ENCODE measurements around the gene MSANTD7. TPM values are rescaled to one million over a fixed set of nuclear protein-coding genes. Genes with fewer than 3 reads are reported as not detected.

MSANTD7 gene
- total RNA-seq, 1 donor from 2014 or later: 6.7 TPM

- TF ChIP-seq CTCF (IDR thresholded peaks at IDR 0.05): no peak
- DNase-seq: no peak
- H3K27me3 ChIP-seq: no peaks in the 10 kb centered on the region
- no peaks in the 10 kb centered on the region for H3K9me3 ChIP-seq
- H3K27ac ChIP-seq: no peak overlapping the region
- intact Hi-C loops (cut with DNase I): no loop called here
- H3K4me3 ChIP-seq: peak overlapping the region; percentile 93
- no peak for ATAC-seq
- no peaks in the 10 kb centered on the region for H3K36me3 ChIP-seq
- H3K4me1 ChIP-seq: peaks cover 14% of the 10 kb centered on the region
These were observed 41.8 kb downstream of the MSANTD7 start for GRCh38 chr10:14879928-14880193.

GRCh38 chr10:14880229-14880628 lies 42.1 kb downstream of the MSANTD7 start:
- no peak for TF ChIP-seq CTCF (IDR thresholded peaks at IDR 0.05)
- H3K9me3 ChIP-seq: no peaks in the 10 kb centered on the region
- H3K27ac ChIP-seq: no peak overlapping the region
- no peak overlapping the region for H3K4me3 ChIP-seq
- intact Hi-C loops (cut with DNase I): no loop called here
- DNase-seq (no peak), ATAC-seq (no peak)
- H3K36me3 ChIP-seq: no peaks in the 10 kb centered on the region
- H3K27me3 ChIP-seq: no peaks in the 10 kb centered on the region
- H3K4me1 ChIP-seq: peaks cover 14% of the 10 kb centered on the region

GRCh38 chr10:14884082-14884481 lies 46.0 kb downstream of the MSANTD7 start:
- H3K9me3 ChIP-seq: no peaks in the 10 kb centered on the region
- intact Hi-C loops (cut with DNase I): no loop called here
- no peak overlapping the region for H3K4me3 ChIP-seq
- peaks cover 6% of the 10 kb centered on the region for H3K4me1 ChIP-seq
- ATAC-seq (no peak), DNase-seq (no peak)
- H3K27me3 ChIP-seq: no peaks in the 10 kb centered on the region
- TF ChIP-seq CTCF (IDR thresholded peaks at IDR 0.05): no peak
- H3K36me3 ChIP-seq: no peaks in the 10 kb centered on the region
- no peak overlapping the region for H3K27ac ChIP-seq

Other genes with a start within 250 kb of the MSANTD7 start
- gene FAM107B, start 63.4 kb upstream of the MSANTD7 start, total RNA-seq: 86.2 TPM
- gene CDNF, start 269 bp upstream of the MSANTD7 start, total RNA-seq: 0.61 TPM
- gene HSPA14, start within 50 bp of the MSANTD7 start, total RNA-seq: 10.0 TPM
- 4.5 TPM for gene SUV39H2, start 40.6 kb downstream of the MSANTD7 start, total RNA-seq
- gene DCLRE1C, start 115.8 kb downstream of the MSANTD7 start, total RNA-seq: 11.3 TPM
- gene MEIG1, start 121.1 kb downstream of the MSANTD7 start, total RNA-seq: not detected
- 0.93 TPM for gene OLAH, start 205.6 kb downstream of the MSANTD7 start, total RNA-seq